C4-2B (cell line): ENCODE measurements around the gene ETV6.

Source experiments
- ZFX ChIP-seq: fragments of 450-650 bp; IDR thresholded peaks from 2 replicates; pipeline ENCODE4 v1.6.1; 2017
- TF ChIP-seq, protein P1 (sequence below): fragments of 450-650 bp; conservative IDR thresholded peaks from 2 replicates; pipeline ENCODE4 v1.5.1; 2017; ENCODE audit warnings: mild to moderate bottlenecking

DNA sequence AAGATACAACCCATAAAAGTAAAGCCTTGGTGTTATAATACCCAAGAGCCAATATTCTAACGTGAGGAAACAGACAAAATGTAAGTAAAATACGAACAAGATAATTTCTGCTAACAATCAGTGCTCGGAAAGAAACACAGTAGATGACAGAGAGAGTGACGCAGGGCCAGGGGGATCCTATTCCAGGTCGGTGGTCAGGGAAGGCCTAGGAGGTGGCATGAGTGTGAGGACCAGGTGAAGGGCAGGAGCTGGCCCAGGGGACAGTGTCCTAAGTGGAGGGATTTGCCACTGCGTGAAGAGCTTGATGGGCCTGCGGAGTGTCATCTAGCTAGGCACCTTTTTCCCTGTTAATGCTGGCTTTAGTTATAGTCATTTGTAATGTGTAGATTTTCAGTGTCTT, 35.3 kb downstream of the ETV6 start:
- TF ChIP-seq, protein P1, sequence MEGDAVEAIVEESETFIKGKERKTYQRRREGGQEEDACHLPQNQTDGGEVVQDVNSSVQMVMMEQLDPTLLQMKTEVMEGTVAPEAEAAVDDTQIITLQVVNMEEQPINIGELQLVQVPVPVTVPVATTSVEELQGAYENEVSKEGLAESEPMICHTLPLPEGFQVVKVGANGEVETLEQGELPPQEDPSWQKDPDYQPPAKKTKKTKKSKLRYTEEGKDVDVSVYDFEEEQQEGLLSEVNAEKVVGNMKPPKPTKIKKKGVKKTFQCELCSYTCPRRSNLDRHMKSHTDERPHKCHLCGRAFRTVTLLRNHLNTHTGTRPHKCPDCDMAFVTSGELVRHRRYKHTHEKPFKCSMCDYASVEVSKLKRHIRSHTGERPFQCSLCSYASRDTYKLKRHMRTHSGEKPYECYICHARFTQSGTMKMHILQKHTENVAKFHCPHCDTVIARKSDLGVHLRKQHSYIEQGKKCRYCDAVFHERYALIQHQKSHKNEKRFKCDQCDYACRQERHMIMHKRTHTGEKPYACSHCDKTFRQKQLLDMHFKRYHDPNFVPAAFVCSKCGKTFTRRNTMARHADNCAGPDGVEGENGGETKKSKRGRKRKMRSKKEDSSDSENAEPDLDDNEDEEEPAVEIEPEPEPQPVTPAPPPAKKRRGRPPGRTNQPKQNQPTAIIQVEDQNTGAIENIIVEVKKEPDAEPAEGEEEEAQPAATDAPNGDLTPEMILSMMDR = no peak
- TF ChIP-seq ZFX = no peak
